ENCODE results near the gene CUBN. TPM values are rescaled to one million over a fixed set of nuclear protein-coding genes. Genes with fewer than 3 reads are reported as not detected.

CUBN gene
- polyA plus RNA-seq, 1 experiment = 0.76 TPM

- no peaks in the 10 kb centered on the region for H3K27me3 ChIP-seq (ENCODE audit: control insufficient read depth, insufficient read depth, low read length)
- no peaks in the 10 kb centered on the region for H3K9me3 ChIP-seq (ENCODE audit: control insufficient read depth, insufficient read depth, low read length)
- no peak for TF ChIP-seq CTCF (IDR thresholded peaks at IDR 0.05; ENCODE audit: low read depth, low read length)
- DNase-seq (ENCODE audit: low read depth, low spot score) = no peak
- CTCF ChIA-PET = no interaction called here
- no peak overlapping the region for H3K27ac ChIP-seq (ENCODE audit: low read depth, low read length)
- H3K4me3 ChIP-seq (ENCODE audit: low read depth, low read length) = no peak overlapping the region
- POLR2A ChIA-PET = no interaction called here
Observed at GRCh38 chr10:16931930-16932329, 197.7 kb downstream of the CUBN start.

DNA sequence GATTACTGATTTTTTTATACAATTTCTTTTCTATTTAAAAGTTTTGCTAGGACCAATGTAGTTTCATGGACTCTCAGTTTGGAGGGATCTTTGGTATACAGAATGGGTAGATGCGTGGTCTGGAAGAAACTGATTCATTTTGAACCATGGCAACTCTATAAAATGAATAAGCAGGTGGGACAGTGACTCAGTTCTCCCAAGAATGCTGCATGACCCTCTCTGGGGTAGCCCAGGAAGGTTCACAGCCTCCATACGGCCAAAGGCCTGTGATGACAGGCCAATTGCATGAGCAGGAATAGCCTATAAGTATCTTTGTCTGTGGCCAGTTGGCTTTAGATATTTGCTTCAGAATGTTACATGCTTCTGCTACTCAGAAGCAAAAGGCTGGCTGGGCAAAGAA is 199.1 kb downstream of the CUBN start:
- Histone ChIP-seq H3K27ac (ENCODE audit: low read depth, low read length) (no peak overlapping the region), H3K4me3 (ENCODE audit: low read depth, low read length) (no peak overlapping the region), H3K9me3 (ENCODE audit: control insufficient read depth, insufficient read depth, low read length) (no peaks in the 10 kb centered on the region), H3K27me3 (ENCODE audit: control insufficient read depth, insufficient read depth, low read length) (no peaks in the 10 kb centered on the region)
- ChIA-PET CTCF (no interaction called here), POLR2A (no interaction called here)
- no peak for TF ChIP-seq CTCF (IDR thresholded peaks at IDR 0.05; ENCODE audit: low read depth, low read length)
- DNase-seq (ENCODE audit: low read depth, low spot score) = no peak

DNA sequence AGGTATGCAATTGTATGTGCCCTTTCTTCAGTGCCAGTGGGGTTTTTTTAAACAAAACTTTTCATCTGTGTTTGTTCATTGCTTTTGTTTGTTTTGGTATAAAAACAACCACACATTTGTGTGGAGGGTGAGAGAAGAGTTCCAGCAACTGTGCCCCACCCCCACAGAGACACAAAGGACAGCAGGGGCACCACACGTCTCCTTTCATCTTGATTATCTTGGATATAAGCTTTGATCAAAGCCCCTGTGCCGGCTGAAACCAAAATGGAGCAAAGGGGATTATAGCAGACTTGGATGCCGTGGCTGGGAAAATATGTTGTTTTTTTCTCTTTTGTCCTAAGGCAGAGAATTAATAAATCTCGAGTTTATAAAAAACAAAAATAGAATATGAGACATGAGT is 200.5 kb downstream of the CUBN start:
- no peaks in the 10 kb centered on the region for H3K9me3 ChIP-seq (ENCODE audit: control insufficient read depth, insufficient read depth, low read length)
- no peak for TF ChIP-seq CTCF (IDR thresholded peaks at IDR 0.05; ENCODE audit: low read depth, low read length)
- no peak for DNase-seq (ENCODE audit: low read depth, low spot score)
- H3K27ac ChIP-seq (ENCODE audit: low read depth, low read length) = no peak overlapping the region
- POLR2A ChIA-PET = no interaction called here
- CTCF ChIA-PET = no interaction called here
- no peak overlapping the region for H3K4me3 ChIP-seq (ENCODE audit: low read depth, low read length)
- H3K27me3 ChIP-seq (ENCODE audit: control insufficient read depth, insufficient read depth, low read length) = no peaks in the 10 kb centered on the region

DNA sequence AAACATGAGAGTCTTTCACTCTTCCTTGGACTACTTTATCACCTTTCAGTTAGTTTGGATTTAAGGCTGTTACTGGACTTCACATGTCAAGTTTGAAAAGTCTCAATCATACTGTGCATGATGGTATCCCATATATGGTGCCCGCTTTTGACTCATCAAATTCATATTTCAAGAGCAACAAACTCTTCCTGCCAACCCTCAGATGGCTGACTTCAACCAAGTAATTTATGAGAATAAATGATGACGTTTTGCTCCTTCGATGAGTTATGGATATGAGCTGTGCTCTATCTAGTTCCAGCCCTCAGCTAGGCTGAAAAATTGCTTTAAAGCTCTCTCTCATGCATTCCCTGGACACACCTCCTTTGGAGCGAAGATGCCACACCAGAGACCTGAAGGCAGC is 202.1 kb downstream of the CUBN start:
- no peaks in the 10 kb centered on the region for H3K27me3 ChIP-seq (ENCODE audit: control insufficient read depth, insufficient read depth, low read length)
- no peak overlapping the region for H3K4me3 ChIP-seq (ENCODE audit: low read depth, low read length)
- POLR2A ChIA-PET = no interaction called here
- CTCF ChIA-PET = no interaction called here
- TF ChIP-seq CTCF (IDR thresholded peaks at IDR 0.05; ENCODE audit: low read depth, low read length) = no peak
- DNase-seq (ENCODE audit: low read depth, low spot score) = no peak
- no peaks in the 10 kb centered on the region for H3K9me3 ChIP-seq (ENCODE audit: control insufficient read depth, insufficient read depth, low read length)
- no peak overlapping the region for H3K27ac ChIP-seq (ENCODE audit: low read depth, low read length)

DNA sequence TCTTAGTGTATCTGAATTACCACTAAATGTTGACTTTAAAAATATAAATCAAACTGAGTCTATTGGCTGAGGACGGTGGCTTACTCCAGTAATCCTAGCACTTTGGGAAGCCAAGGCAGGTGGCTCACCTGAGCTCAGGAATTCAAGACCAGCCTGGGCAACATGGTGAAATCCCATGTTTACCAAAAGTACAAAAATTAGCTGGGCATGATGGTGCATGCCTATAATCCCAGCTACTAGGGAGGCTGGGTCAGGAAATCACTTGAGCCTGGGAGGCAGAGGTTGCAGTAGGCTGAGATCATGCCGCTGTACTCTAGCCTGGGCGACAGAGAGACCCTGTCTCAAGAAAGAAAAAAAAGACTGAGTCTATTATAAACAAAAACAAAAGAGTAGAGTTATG is 205.9 kb downstream of the CUBN start:
- no peak for TF ChIP-seq CTCF (IDR thresholded peaks at IDR 0.05; ENCODE audit: low read depth, low read length)
- no peak for DNase-seq (ENCODE audit: low read depth, low spot score)
- no peaks in the 10 kb centered on the region for H3K27me3 ChIP-seq (ENCODE audit: control insufficient read depth, insufficient read depth, low read length)
- H3K9me3 ChIP-seq (ENCODE audit: control insufficient read depth, insufficient read depth, low read length) = no peaks in the 10 kb centered on the region
- H3K27ac ChIP-seq (ENCODE audit: low read depth, low read length) = no peak overlapping the region
- CTCF ChIA-PET = no interaction called here
- no peak overlapping the region for H3K4me3 ChIP-seq (ENCODE audit: low read depth, low read length)
- POLR2A ChIA-PET = no interaction called here
